ENCODE data around the gene ARHGAP6.
"Not testable (repeated sequence)": the region's sequence is repeated elsewhere in the genome, so short reads cannot be mapped to it uniquely, and the experiment has no call there.

Gene ARHGAP6

GRCh38 chrX:11264925-11265324 lies 400.8 kb downstream of the ARHGAP6 start:
- Histone ChIP-seq H3K9me3 (ENCODE audit: control insufficient read depth, insufficient read depth, low read length) (no peaks in the 10 kb centered on the region), H3K36me3 (ENCODE audit: insufficient read depth, low read length) (no peaks in the 10 kb centered on the region), H3K4me1 (ENCODE audit: insufficient read depth, low read length) (no peaks in the 10 kb centered on the region), H3K9ac (ENCODE audit: low read depth, low read length) (no peak overlapping the region)

DNA sequence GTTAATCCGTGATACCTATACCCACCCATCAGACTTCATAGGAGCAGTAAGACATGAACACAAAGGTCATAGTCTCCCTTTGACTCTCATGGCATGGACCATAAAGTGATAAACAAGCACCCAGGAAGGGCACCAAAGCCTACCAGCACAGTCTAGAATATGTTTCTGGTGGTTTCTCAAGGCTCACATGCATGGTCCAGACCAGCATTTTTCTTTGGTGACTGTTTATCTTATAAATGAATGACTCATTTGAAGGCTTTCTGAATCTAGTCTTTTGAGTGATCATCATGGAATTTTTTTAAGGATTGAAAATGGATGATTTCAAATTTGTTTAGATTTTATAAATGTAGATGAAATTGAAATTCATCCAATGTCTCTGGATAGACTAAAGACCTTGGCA lies 404.5 kb downstream of the ARHGAP6 start:
- no peaks in the 10 kb centered on the region for H3K36me3 ChIP-seq (ENCODE audit: insufficient read depth, low read length)
- no peaks in the 10 kb centered on the region for H3K4me1 ChIP-seq (ENCODE audit: insufficient read depth, low read length)
- H3K9ac ChIP-seq (ENCODE audit: low read depth, low read length) = no peak overlapping the region
- H3K9me3 ChIP-seq (ENCODE audit: control insufficient read depth, insufficient read depth, low read length) = no peaks in the 10 kb centered on the region

DNA sequence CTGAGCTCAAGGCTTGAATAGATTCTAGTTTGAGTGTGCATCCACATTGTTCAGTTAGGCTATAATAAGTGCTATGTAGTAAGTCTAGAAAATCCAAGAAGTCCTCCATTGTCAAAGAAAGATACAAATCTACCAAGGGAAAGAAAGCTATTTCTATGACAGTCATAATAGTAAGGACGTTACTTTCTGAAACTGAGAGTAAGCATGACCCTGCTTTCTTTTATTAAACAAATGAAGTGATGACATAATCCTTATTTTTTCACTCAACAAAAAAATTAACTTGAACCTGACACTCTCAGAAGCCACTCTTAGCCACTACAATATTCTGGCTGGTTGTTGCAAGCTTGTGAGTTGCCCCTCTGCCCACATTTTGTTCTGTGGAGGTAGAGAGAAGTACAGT lies 406.3 kb downstream of the ARHGAP6 start:
- Histone ChIP-seq H3K36me3 (ENCODE audit: insufficient read depth, low read length) (no peaks in the 10 kb centered on the region), H3K9ac (ENCODE audit: low read depth, low read length) (no peak overlapping the region), H3K4me1 (ENCODE audit: insufficient read depth, low read length) (no peaks in the 10 kb centered on the region), H3K9me3 (ENCODE audit: control insufficient read depth, insufficient read depth, low read length) (no peaks in the 10 kb centered on the region)

GRCh38 chrX:11257711-11258110 lies 408.0 kb downstream of the ARHGAP6 start:
- Histone ChIP-seq H3K9ac (ENCODE audit: low read depth, low read length) (no peak overlapping the region), H3K4me1 (ENCODE audit: insufficient read depth, low read length) (no peaks in the 10 kb centered on the region), H3K9me3 (ENCODE audit: control insufficient read depth, insufficient read depth, low read length) (no peaks in the 10 kb centered on the region), H3K36me3 (ENCODE audit: insufficient read depth, low read length) (no peaks in the 10 kb centered on the region)

- no peaks in the 10 kb centered on the region for H3K4me1 ChIP-seq (ENCODE audit: insufficient read depth, low read length)
- no peaks in the 10 kb centered on the region for H3K9me3 ChIP-seq (ENCODE audit: control insufficient read depth, insufficient read depth, low read length)
- no peaks in the 10 kb centered on the region for H3K36me3 ChIP-seq (ENCODE audit: insufficient read depth, low read length)
- no peak overlapping the region for H3K9ac ChIP-seq (ENCODE audit: low read depth, low read length)
These were observed 408.4 kb downstream of the ARHGAP6 start for GRCh38 chrX:11257290-11257689.

DNA sequence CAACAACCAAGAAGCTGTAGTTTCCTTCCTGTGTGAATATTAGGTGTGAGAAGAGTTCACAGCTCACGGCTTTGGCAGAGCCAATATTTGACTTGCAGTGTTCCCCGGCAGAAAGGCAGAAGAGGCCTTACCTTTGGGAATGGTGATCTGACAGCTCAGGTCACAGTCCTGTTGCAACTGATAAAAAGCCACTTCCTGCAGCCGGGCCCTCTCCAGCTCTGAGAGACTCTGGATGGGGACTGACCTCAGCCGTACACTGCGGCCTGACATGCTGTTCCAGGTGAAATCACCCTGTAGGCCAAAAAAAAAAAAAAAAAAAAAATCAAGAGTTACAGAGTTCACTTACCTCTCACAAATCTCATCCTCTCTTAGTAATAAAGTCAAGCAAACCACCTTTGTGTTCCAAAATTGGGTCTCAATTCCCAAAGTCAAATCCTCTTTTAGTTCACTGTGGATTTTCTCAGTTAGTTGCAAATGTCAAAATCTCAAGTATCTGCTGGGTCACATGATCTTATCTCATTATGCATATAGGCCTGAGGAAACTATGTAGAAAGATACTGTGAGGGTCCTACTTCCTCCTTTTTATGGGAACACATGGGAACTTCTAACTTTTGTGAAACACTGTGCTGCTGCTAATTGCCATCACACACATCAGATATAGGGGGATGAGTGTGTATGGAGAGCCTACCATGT lies 411.2 kb downstream of the ARHGAP6 start:
- H3K9ac ChIP-seq (ENCODE audit: low read depth, low read length) = no peak overlapping the region
- no peaks in the 10 kb centered on the region for H3K4me1 ChIP-seq (ENCODE audit: insufficient read depth, low read length)
- H3K36me3 ChIP-seq (ENCODE audit: insufficient read depth, low read length) = no peaks in the 10 kb centered on the region
- H3K9me3 ChIP-seq (ENCODE audit: control insufficient read depth, insufficient read depth, low read length) = no peaks in the 10 kb centered on the region

GRCh38 chrX:11244636-11245035 lies 421.1 kb downstream of the ARHGAP6 start:
- no peaks in the 10 kb centered on the region for H3K9me3 ChIP-seq (ENCODE audit: control insufficient read depth, insufficient read depth, low read length)
- H3K36me3 ChIP-seq (ENCODE audit: insufficient read depth, low read length) = no peaks in the 10 kb centered on the region
- H3K4me1 ChIP-seq (ENCODE audit: insufficient read depth, low read length) = no peaks in the 10 kb centered on the region
- H3K9ac ChIP-seq (ENCODE audit: low read depth, low read length) = no peak overlapping the region

DNA sequence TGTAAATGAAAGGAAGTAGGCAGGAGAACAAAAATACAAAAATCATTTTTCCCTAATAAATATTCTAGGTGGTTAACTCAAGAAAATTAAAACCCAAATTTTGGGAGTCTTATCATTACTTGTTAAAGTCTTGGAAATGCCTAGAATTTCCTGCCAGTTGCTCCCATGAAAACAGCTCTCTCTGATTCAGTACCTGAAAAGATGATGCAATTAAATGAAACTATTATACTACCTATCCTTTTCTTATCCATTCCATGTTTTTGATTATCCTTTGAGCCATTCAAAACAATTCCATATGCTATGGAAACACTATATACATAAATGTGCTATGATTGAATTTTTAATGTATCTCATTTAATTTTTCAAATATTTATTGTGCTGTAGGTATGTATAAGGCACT lies 423.0 kb downstream of the ARHGAP6 start:
- H3K4me1 ChIP-seq (ENCODE audit: insufficient read depth, low read length) = no peaks in the 10 kb centered on the region; the same call in 1 of the 2 replicates
- no peaks in the 10 kb centered on the region for H3K9me3 ChIP-seq (ENCODE audit: control insufficient read depth, insufficient read depth, low read length)
- H3K36me3 ChIP-seq (ENCODE audit: insufficient read depth, low read length) = no peaks in the 10 kb centered on the region
- no peak overlapping the region for H3K9ac ChIP-seq (ENCODE audit: low read depth, low read length)

GRCh38 chrX:11241720-11242119 lies 424.0 kb downstream of the ARHGAP6 start:
- Histone ChIP-seq H3K9ac (ENCODE audit: low read depth, low read length) (no peak overlapping the region), H3K36me3 (ENCODE audit: insufficient read depth, low read length) (no peaks in the 10 kb centered on the region), H3K4me1 (ENCODE audit: insufficient read depth, low read length) (no peaks in the 10 kb centered on the region; the same call in 1 of the 2 replicates), H3K9me3 (ENCODE audit: control insufficient read depth, insufficient read depth, low read length) (no peaks in the 10 kb centered on the region)

DNA sequence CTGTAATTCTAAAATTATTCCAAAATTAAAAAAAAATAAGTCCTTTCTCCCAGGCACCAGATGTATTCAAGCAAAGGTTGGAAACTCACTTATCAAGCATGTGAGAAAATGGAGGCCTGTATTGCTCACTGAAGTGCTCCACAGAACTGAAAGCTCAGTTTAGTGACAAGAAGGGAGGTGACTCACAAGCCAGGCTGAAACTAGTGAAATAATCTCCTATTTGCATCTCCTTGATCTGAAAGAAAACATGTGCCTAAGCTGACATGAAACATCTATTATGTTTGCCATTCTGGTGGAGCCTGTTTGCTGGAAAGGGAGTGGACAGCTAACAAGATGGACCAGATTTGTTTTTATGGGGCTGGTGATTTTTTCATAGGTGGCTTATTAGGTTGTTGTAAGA lies 426.5 kb downstream of the ARHGAP6 start:
- H3K9me3 ChIP-seq (ENCODE audit: control insufficient read depth, insufficient read depth, low read length) = peaks cover 7% of the 10 kb centered on the region
- H3K4me1 ChIP-seq (ENCODE audit: insufficient read depth, low read length) = no peaks in the 10 kb centered on the region; the same call in 1 of the 2 replicates
- H3K36me3 ChIP-seq (ENCODE audit: insufficient read depth, low read length) = no peaks in the 10 kb centered on the region
- no peak overlapping the region for H3K9ac ChIP-seq (ENCODE audit: low read depth, low read length)

DNA sequence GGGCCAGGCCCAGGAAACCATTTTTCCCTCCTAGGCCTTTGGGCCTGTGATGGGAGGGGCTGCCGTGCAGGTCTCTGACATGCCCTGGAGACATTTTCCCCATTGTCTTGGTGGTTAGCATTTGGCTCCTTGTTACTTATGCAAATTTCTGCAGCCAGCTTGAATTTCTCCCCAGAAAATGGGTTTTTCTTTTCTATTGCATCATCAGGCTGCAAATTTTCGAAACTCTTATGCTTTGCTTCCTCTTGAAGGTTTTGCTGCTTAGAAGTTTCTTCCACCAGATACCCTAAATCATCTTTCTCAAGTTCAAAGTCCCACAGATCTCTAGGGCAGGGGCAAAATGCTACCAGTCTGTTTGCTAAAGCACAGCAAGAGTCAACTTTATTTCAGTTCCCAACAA lies 430.3 kb downstream of the ARHGAP6 start:
- not testable (repeated sequence) for H3K36me3 ChIP-seq (ENCODE audit: insufficient read depth, low read length); H3K4me1 ChIP-seq (ENCODE audit: insufficient read depth, low read length); H3K9me3 ChIP-seq (ENCODE audit: control insufficient read depth, insufficient read depth, low read length); H3K9ac ChIP-seq (ENCODE audit: low read depth, low read length)

- H3K9me3 ChIP-seq (ENCODE audit: control insufficient read depth, insufficient read depth, low read length) = no peaks in the 10 kb centered on the region
- H3K36me3 ChIP-seq (ENCODE audit: insufficient read depth, low read length) = no peaks in the 10 kb centered on the region
- no peak overlapping the region for H3K9ac ChIP-seq (ENCODE audit: low read depth, low read length)
- H3K4me1 ChIP-seq (ENCODE audit: insufficient read depth, low read length) = no peaks in the 10 kb centered on the region
These were observed 450.4 kb downstream of the ARHGAP6 start for GRCh38 chrX:11215191-11215921.

GRCh38 chrX:11214346-11215190 lies 451.2 kb downstream of the ARHGAP6 start:
- Histone ChIP-seq H3K4me1 (ENCODE audit: insufficient read depth, low read length) (no peaks in the 10 kb centered on the region), H3K9me3 (ENCODE audit: control insufficient read depth, insufficient read depth, low read length) (no peaks in the 10 kb centered on the region), H3K36me3 (ENCODE audit: insufficient read depth, low read length) (no peaks in the 10 kb centered on the region), H3K9ac (ENCODE audit: low read depth, low read length) (no peak overlapping the region)

GRCh38 chrX:11212741-11213140 lies 453.0 kb downstream of the ARHGAP6 start:
- Histone ChIP-seq H3K9ac (ENCODE audit: low read depth, low read length) (no peak overlapping the region), H3K9me3 (ENCODE audit: control insufficient read depth, insufficient read depth, low read length) (no peaks in the 10 kb centered on the region), H3K4me1 (ENCODE audit: insufficient read depth, low read length) (no peaks in the 10 kb centered on the region), H3K36me3 (ENCODE audit: insufficient read depth, low read length) (no peaks in the 10 kb centered on the region)

All from ES-I3 (cell line).